Measurements from ENCODE around the gene ZBTB7C.
"Not testable (repeated sequence)": the region's sequence is repeated elsewhere in the genome, so short reads cannot be mapped to it uniquely, and the experiment has no call there.

The ZBTB7C gene

GRCh38 chr18:48408727-48409590 is at the start of gene ZBTB7C:
Gene ZBTB7C, minus strand, starts transcription at chr18:48409383.
- peak; percentile 67 for DNase-seq (ENCODE audit: low read depth, low spot score)

GRCh38 chr18:48456838-48457237 is 47.7 kb upstream of the ZBTB7C start:
- no peak for DNase-seq (ENCODE audit: low read depth, low spot score)

- DNase-seq (ENCODE audit: low read depth, low spot score), result peak; percentile 96
These were observed 46.6 kb upstream of the ZBTB7C start for GRCh38 chr18:48455555-48456478.

- peak; percentile 33 for DNase-seq (ENCODE audit: low read depth, low spot score)
These were observed 45.1 kb upstream of the ZBTB7C start for GRCh38 chr18:48454261-48454757.

- peak; percentile 44 for DNase-seq (ENCODE audit: low read depth, low spot score)
These were observed 44.3 kb upstream of the ZBTB7C start for GRCh38 chr18:48453330-48454066.

GRCh38 chr18:48452861-48453323 is 43.7 kb upstream of the ZBTB7C start:
- DNase-seq (ENCODE audit: low read depth, low spot score), result peak; percentile 50

GRCh38 chr18:48450685-48451084 is 41.5 kb upstream of the ZBTB7C start:
- no peak for DNase-seq (ENCODE audit: low read depth, low spot score)

- peak; percentile 89 for DNase-seq (ENCODE audit: low read depth, low spot score)
These were observed 37.5 kb upstream of the ZBTB7C start for GRCh38 chr18:48446582-48447225.

GRCh38 chr18:48445540-48445939 is 36.4 kb upstream of the ZBTB7C start:
- peak; percentile 85 for DNase-seq (ENCODE audit: low read depth, low spot score)

- DNase-seq (ENCODE audit: low read depth, low spot score), result no peak
These were observed 33.6 kb upstream of the ZBTB7C start for GRCh38 chr18:48442761-48443160.

GRCh38 chr18:48441405-48441881 is 32.3 kb upstream of the ZBTB7C start:
- peak; percentile 69 for DNase-seq (ENCODE audit: low read depth, low spot score)

GRCh38 chr18:48440924-48441323 is 31.7 kb upstream of the ZBTB7C start:
- DNase-seq (ENCODE audit: low read depth, low spot score), result no peak

- no peak for DNase-seq (ENCODE audit: low read depth, low spot score)
These were observed 27.7 kb upstream of the ZBTB7C start for GRCh38 chr18:48436907-48437306.

GRCh38 chr18:48434382-48434781 is 25.2 kb upstream of the ZBTB7C start:
- not testable (repeated sequence) for DNase-seq (ENCODE audit: low read depth, low spot score)

- DNase-seq (ENCODE audit: low read depth, low spot score), result no peak
These were observed 24.4 kb upstream of the ZBTB7C start for GRCh38 chr18:48433541-48433940.

GRCh38 chr18:48430150-48430549 is 21.0 kb upstream of the ZBTB7C start:
- no peak for DNase-seq (ENCODE audit: low read depth, low spot score)

- DNase-seq (ENCODE audit: low read depth, low spot score), result no peak
These were observed 19.4 kb upstream of the ZBTB7C start for GRCh38 chr18:48428475-48429177.

GRCh38 chr18:48422947-48423378 is 13.8 kb upstream of the ZBTB7C start:
- no peak for DNase-seq (ENCODE audit: low read depth, low spot score)

- DNase-seq (ENCODE audit: low read depth, low spot score), result no peak
These were observed 10.3 kb upstream of the ZBTB7C start for GRCh38 chr18:48419277-48420022.
